DMS 273 (cell line): ENCODE results near the gene NKIRAS2.

Experiments used
- DNase-seq: peaks from one replicate; lab custom pipeline; 2025; ENCODE audit not compliant: unreplicated experiment; lab: John Stamatoyannopoulos, UW

NKIRAS2 gene

GRCh38 chr17:42019509-42020404 lies at the start of gene NKIRAS2:
Gene NKIRAS2 (plus strand): TSS chr17:42020090. CDS start chr17:42021578, 1,488 bp downstream.
- DNase-seq: peak; percentile 97

GRCh38 chr17:41970901-41971331 lies 49.0 kb upstream of the NKIRAS2 start:
- no peak for DNase-seq

- DNase-seq: no peak
These were observed 48.0 kb upstream of the NKIRAS2 start for GRCh38 chr17:41971721-41972523.

GRCh38 chr17:41972571-41973407 lies 47.1 kb upstream of the NKIRAS2 start:
- DNase-seq: peak; percentile 65

GRCh38 chr17:41973408-41973811 lies 46.5 kb upstream of the NKIRAS2 start:
- no peak for DNase-seq

GRCh38 chr17:41974031-41974430 lies 45.9 kb upstream of the NKIRAS2 start:
- no peak for DNase-seq

GRCh38 chr17:41974658-41975057 lies 45.2 kb upstream of the NKIRAS2 start:
- no peak for DNase-seq

- DNase-seq: no peak
These were observed 44.5 kb upstream of the NKIRAS2 start for GRCh38 chr17:41975099-41976083.

GRCh38 chr17:41976142-41976768 lies 43.6 kb upstream of the NKIRAS2 start:
- DNase-seq: no peak

GRCh38 chr17:41977991-41978390 lies 41.9 kb upstream of the NKIRAS2 start:
- no peak for DNase-seq

GRCh38 chr17:41982026-41982760 lies 37.7 kb upstream of the NKIRAS2 start:
- DNase-seq: no peak

- DNase-seq: no peak
These were observed 35.4 kb upstream of the NKIRAS2 start for GRCh38 chr17:41984454-41984853.

GRCh38 chr17:41985919-41986318 lies 34.0 kb upstream of the NKIRAS2 start:
- DNase-seq: no peak

GRCh38 chr17:41986634-41987033 lies 33.3 kb upstream of the NKIRAS2 start:
- no peak for DNase-seq

- no peak for DNase-seq
These were observed 32.2 kb upstream of the NKIRAS2 start for GRCh38 chr17:41987642-41988041.

- no peak for DNase-seq
These were observed 31.5 kb upstream of the NKIRAS2 start for GRCh38 chr17:41988418-41988817.

GRCh38 chr17:41989702-41990419 lies 30.0 kb upstream of the NKIRAS2 start:
- no peak for DNase-seq

GRCh38 chr17:41992576-41992975 lies 27.3 kb upstream of the NKIRAS2 start:
- DNase-seq: no peak
